Loucy (cell line): ENCODE results near the gene HOXA11.

Experiments
- H2AFZ ChIP-seq: fragments of 200-600 bp; sonication (generic); 2 replicates; pipeline ENCODE4 v1.6.0; 2016; ENCODE audit warnings: antibody characterized with exemption, mild to moderate bottlenecking, low read length, moderate library complexity
- H3F3A ChIP-seq: fragments of 200-600 bp; 2 replicates; pipeline ENCODE4 v1.6.0; 2016; ENCODE audit warnings: antibody characterized with exemption, low read depth, mild to moderate bottlenecking
- H3K27me3 ChIP-seq: fragments of 200-600 bp; sonication (generic); 2 replicates; pipeline ENCODE4 v1.6.1; 2014; ENCODE audit warnings: low read length, mild to moderate bottlenecking; ENCODE audit not compliant: insufficient read depth, poor library complexity, severe bottlenecking
- H3K36me3 ChIP-seq: fragments of 200-600 bp; sonication (generic); 2 replicates; pipeline ENCODE4 v1.6.1; 2016; ENCODE audit warnings: low read length; ENCODE audit not compliant: insufficient read depth
- H3K4me1 ChIP-seq: fragments of 200-600 bp; sonication (generic); 2 replicates; pipeline ENCODE4 v1.5.1; 2014; ENCODE audit warnings: low read length, mild to moderate bottlenecking; ENCODE audit not compliant: insufficient read depth, poor library complexity, severe bottlenecking
- H3K4me2 ChIP-seq: fragments of 200-600 bp; sonication (generic); 2 replicates; pipeline ENCODE4 v1.6.0; 2014; ENCODE audit warnings: antibody characterized with exemption, low read length, low read depth, mild to moderate bottlenecking; ENCODE audit not compliant: poor library complexity, severe bottlenecking
- H3K4me3 ChIP-seq: fragments of 200-600 bp; sonication (generic); 2 replicates; pipeline ENCODE4 v1.5.1; 2014; ENCODE audit warnings: low read length, mild to moderate bottlenecking, mixed read lengths; ENCODE audit not compliant: poor library complexity, severe bottlenecking
- H3K79me2 ChIP-seq: fragments of 200-600 bp; sonication (generic); 2 replicates; pipeline ENCODE4 v1.6.1; 2014; ENCODE audit warnings: low read length; ENCODE audit not compliant: insufficient read depth
- H3K9ac ChIP-seq: fragments of 200-600 bp; sonication (generic); 2 replicates; pipeline ENCODE4 v1.6.0; 2014; ENCODE audit warnings: mild to moderate bottlenecking, low read depth, low read length, moderate library complexity; ENCODE audit not compliant: poor library complexity, severe bottlenecking
- H3K9me2 ChIP-seq: fragments of 200-600 bp; sonication (generic); replicated peaks from 2 replicates; pipeline ENCODE4 v1.6.1; 2016; ENCODE audit warnings: low read depth, low read length, mixed read lengths
- H3K9me3 ChIP-seq: fragments of 200-600 bp; sonication (generic); 2 replicates; pipeline ENCODE4 v1.6.1; 2014; ENCODE audit warnings: mild to moderate bottlenecking, antibody characterized with exemption, low read length, low read depth; ENCODE audit not compliant: insufficient read depth
- H4K20me1 ChIP-seq: fragments of 200-600 bp; sonication (generic); 2 replicates; pipeline ENCODE4 v1.6.0; 2014; ENCODE audit warnings: antibody characterized with exemption, low read length, mild to moderate bottlenecking; ENCODE audit not compliant: insufficient read depth, poor library complexity, severe bottlenecking
- CTCF ChIP-seq: fragments of 200-600 bp; sonication (generic); conservative IDR thresholded peaks from 2 replicates; pipeline ENCODE4 v1.5.1; 2014; ENCODE audit warnings: mild to moderate bottlenecking, antibody characterized with exemption, low read length
- EZH2phosphoT487 ChIP-seq: fragments of 200-600 bp; IDR thresholded peaks from 2 replicates; pipeline ENCODE4 v1.6.1; 2018; ENCODE audit warnings: antibody characterized with exemption, mild to moderate bottlenecking, moderate library complexity, borderline replicate concordance

HOXA11 gene

GRCh38 chr7:27165089-27165995 is 19.7 kb downstream of the HOXA11 start, which contains the start of gene HOXA9:
HOXA9 (minus strand) TSS chr7:27165537; CDS start chr7:27165457, 80 bp downstream.
- H4K20me1 ChIP-seq: peaks cover 59% of the 10 kb centered on the region
- H3F3A ChIP-seq: peaks cover 15% of the 10 kb centered on the region; the same call in 1 of the 2 replicates
- TF ChIP-seq CTCF: no peak
- no peak; the same call in none of the 2 replicates for TF ChIP-seq EZH2phosphoT487
- H3K9ac ChIP-seq: peak within 1 kb of the TSS; percentile 99
- peaks cover 47% of the 10 kb centered on the region for H3K36me3 ChIP-seq
- no peaks in the 10 kb centered on the region for H3K9me2 ChIP-seq
- peak within 1 kb of the TSS; percentile 98 for H3K4me2 ChIP-seq
- H2AFZ ChIP-seq: no peak within 1 kb of the TSS
- H3K4me3 ChIP-seq: peak within 1 kb of the TSS; percentile 94
- H3K4me1 ChIP-seq: peaks cover 10% of the 10 kb centered on the region
- H3K79me2 ChIP-seq: peaks cover 94% of the 10 kb centered on the region
- no peaks in the 10 kb centered on the region for H3K9me3 ChIP-seq
- H3K27me3 ChIP-seq: peaks cover 66% of the 10 kb centered on the region

GRCh38 chr7:27164367-27165088 is 20.5 kb downstream of the HOXA11 start:
- Histone ChIP-seq H3K9me3 (no peaks in the 10 kb centered on the region), H4K20me1 (peaks cover 53% of the 10 kb centered on the region), H3K4me3 (peak overlapping the region; percentile 94), H2AFZ (no peak overlapping the region), H3K27me3 (peaks cover 64% of the 10 kb centered on the region), H3F3A (peaks cover 14% of the 10 kb centered on the region; the same call in 1 of the 2 replicates), H3K79me2 (peaks cover 94% of the 10 kb centered on the region), H3K36me3 (peaks cover 46% of the 10 kb centered on the region), H3K9ac (peak overlapping the region; percentile 99), H3K9me2 (no peaks in the 10 kb centered on the region), H3K4me2 (peak overlapping the region; percentile 91), H3K4me1 (peaks cover 10% of the 10 kb centered on the region)
- TF ChIP-seq EZH2phosphoT487: no peak
- peak; percentile 28 for TF ChIP-seq CTCF

GRCh38 chr7:27164045-27164366 is 21.0 kb downstream of the HOXA11 start:
- Histone ChIP-seq H3K79me2 (peaks cover 94% of the 10 kb centered on the region), H3K9me3 (no peaks in the 10 kb centered on the region), H3F3A (peaks cover 14% of the 10 kb centered on the region; the same call in 1 of the 2 replicates), H3K4me1 (peaks cover 13% of the 10 kb centered on the region), H3K36me3 (peaks cover 44% of the 10 kb centered on the region), H4K20me1 (peaks cover 49% of the 10 kb centered on the region), H3K4me2 (peak overlapping the region; percentile 91), H2AFZ (no peak overlapping the region), H3K4me3 (peak overlapping the region; percentile 94), H3K9ac (peak overlapping the region; percentile 99), H3K27me3 (peaks cover 58% of the 10 kb centered on the region), H3K9me2 (no peaks in the 10 kb centered on the region)
- no peak for TF ChIP-seq EZH2phosphoT487
- no peak for TF ChIP-seq CTCF
